Measurements from ENCODE around the gene KRT76.
A peak's percentile ranks its signal among the peaks of the same experiment; 100 is the strongest.

Gene KRT76

DNA sequence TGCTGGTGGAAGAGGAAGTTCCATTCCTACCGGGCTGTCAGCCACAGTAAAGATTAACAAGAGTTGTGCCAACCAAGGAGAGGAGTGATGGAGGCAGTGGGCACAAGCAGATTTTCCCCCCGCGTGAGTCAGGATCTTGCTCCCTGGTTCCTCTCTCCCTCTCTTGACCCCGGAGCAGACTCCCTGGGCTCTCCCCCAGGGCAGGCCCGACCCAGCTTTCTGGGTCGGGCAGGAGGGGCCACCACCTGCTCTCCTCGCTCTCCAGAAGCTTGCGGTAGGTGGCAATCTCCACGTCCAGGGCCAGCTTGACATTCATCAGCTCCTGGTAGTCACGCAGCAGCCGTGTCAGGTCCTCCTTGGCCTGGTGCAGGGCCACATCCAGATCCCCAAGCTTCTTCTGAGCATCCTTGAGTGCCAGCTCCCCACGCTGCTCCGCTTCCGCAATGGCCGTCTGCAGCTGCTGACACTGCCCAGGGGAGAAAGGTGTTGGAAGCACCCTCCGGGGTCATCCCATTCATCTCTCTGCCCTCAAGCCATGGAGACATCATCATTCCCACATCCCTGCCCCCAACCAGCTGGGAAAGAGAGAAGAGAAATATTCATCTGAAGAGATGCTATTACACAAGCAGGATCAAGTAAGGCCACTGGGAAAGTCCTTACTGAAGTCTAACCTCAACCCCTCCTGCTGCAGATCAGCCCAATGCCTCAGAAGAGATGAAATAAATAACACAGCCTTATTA, 45.8 kb upstream of the KRT76 start:
- H3K9me3 ChIP-seq (replicated peaks in 1 of 2; ENCODE audit: control insufficient read depth in 2 of 2, insufficient read depth in 1 of 2, low read depth in 1 of 2, low read length in 2 of 2), result no peaks in the 10 kb centered on the region
- peak overlapping the region; percentile 0 for H2AK5ac ChIP-seq (ENCODE audit: low read depth, low read length)
- no peak overlapping the region for H2BK12ac ChIP-seq (ENCODE audit: low read length)
- H3K18ac ChIP-seq (ENCODE audit: low read length), result no peak overlapping the region
- DNase-seq (ENCODE audit: low spot score), result no peak
- H4K91ac ChIP-seq (ENCODE audit: low read depth, low read length, poor library complexity), result no peak overlapping the region
- H3K23ac ChIP-seq (ENCODE audit: low read depth, low read length, poor library complexity), result no peak overlapping the region
- H4K8ac ChIP-seq (ENCODE audit: low read depth, low read length), result no peak overlapping the region
- no peaks in the 10 kb centered on the region for H3K36me3 ChIP-seq (replicated peaks in 1 of 2; ENCODE audit: control insufficient read depth in 2 of 2, insufficient read depth in 2 of 2, low read length in 2 of 2)
- peaks cover 0 to 18% (median 0%) of the 10 kb centered on the region in 3 experiments for H3K27me3 ChIP-seq (ENCODE audit: control insufficient read depth in 3 of 3, insufficient read depth in 3 of 3, low read depth in 1 of 3, low read length in 3 of 3)
- H3K9ac ChIP-seq (ENCODE audit: low read depth, low read length, poor library complexity), result no peak overlapping the region
- peaks cover 0 to 34% of the 10 kb centered on the region in 2 donors for H3K4me1 ChIP-seq (ENCODE audit: control insufficient read depth in 2 of 2, insufficient read depth in 1 of 2, low read depth in 1 of 2, low read length in 2 of 2)
- no peak overlapping the region for H2BK5ac ChIP-seq (ENCODE audit: low read length)
- H2BK120ac ChIP-seq (ENCODE audit: low read depth, low read length), result no peak overlapping the region
- no peak overlapping the region for H3K4ac ChIP-seq (ENCODE audit: low read length)
- no peak overlapping the region for H3K4me3 ChIP-seq (ENCODE audit: low read length in 2 of 2)
- no peak overlapping the region for H3K14ac ChIP-seq (ENCODE audit: low read length)
- H3K4me2 ChIP-seq (ENCODE audit: insufficient read depth, low read length, poor library complexity, severe bottlenecking), result no peak overlapping the region
- H2BK15ac ChIP-seq (ENCODE audit: low read length), result no peak overlapping the region
- no peaks in the 10 kb centered on the region for H3K79me1 ChIP-seq (ENCODE audit: low read depth, low read length)
- H2AFZ ChIP-seq (ENCODE audit: low read length), result no peak overlapping the region
- WGBS, 2 donors (ENCODE audit: extremely low coverage in 2 of 2, insufficient read length in 2 of 2, insufficient replicate concordance in 1 of 2), result no CpG with 5 or more reads among the region's 16 CpGs
- H3K27ac ChIP-seq (replicated peaks; ENCODE audit: low read length), result no peak overlapping the region

DNA sequence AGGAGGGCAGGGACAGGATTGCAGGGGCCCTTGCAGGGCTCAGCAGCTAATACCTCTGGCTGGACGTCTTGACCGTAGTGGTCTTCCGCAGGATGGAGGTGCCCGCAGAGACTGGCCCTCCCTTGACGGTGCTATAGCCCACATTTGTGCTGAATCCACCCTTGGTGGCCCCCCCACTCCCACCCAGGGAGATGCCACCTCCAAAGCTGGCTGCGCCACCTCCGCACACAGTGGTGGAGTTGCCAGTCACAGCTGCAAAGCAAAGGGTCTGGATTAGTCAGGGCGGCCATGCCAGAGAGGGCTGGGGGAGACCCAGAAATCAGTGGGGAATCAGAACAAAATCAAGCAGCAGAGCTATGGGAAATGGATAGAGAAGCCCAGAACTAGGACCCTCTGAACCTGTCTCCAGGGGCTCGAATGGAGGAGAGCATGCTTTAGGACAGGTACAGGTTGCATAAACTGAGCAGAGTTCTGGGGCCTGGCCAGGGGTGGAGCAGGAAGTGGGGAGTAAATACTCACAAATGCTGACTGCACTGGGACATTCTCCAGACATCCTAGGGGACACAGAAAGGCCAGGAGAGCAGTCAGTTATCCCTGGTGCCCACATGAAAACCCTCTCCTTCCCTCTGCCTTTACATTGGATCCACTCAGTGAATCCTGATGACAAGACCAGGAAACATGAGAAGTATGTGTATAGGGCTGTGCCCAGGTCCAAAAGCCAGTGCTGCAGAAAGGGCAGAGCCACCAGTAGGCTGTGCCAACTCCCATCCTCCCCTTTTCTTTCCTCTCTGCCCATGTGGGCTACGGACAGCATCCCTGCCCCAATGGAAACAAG, 44.9 kb upstream of the KRT76 start:
- Histone ChIP-seq H3K18ac (ENCODE audit: low read length) (peak overlapping the region; percentile 61), H3K36me3 (replicated peaks in 1 of 2; ENCODE audit: control insufficient read depth in 2 of 2, insufficient read depth in 2 of 2, low read length in 2 of 2) (no peaks in the 10 kb centered on the region), H3K4me1 (ENCODE audit: control insufficient read depth in 2 of 2, insufficient read depth in 1 of 2, low read depth in 1 of 2, low read length in 2 of 2) (peaks cover 0 to 29% of the 10 kb centered on the region in 2 donors), H2AFZ (ENCODE audit: low read length) (no peak overlapping the region), H4K8ac (ENCODE audit: low read depth, low read length) (no peak overlapping the region), H3K4me2 (ENCODE audit: insufficient read depth, low read length, poor library complexity, severe bottlenecking) (no peak overlapping the region), H2BK120ac (ENCODE audit: low read depth, low read length) (no peak overlapping the region), H3K4me3 (ENCODE audit: low read length in 2 of 2) (no peak overlapping the region), H3K27me3 (ENCODE audit: control insufficient read depth in 3 of 3, insufficient read depth in 3 of 3, low read depth in 1 of 3, low read length in 3 of 3) (peaks cover 0 to 18% (median 0%) of the 10 kb centered on the region in 3 experiments), H2BK12ac (ENCODE audit: low read length) (no peak overlapping the region), H3K23ac (ENCODE audit: low read depth, low read length, poor library complexity) (no peak overlapping the region), H3K9me3 (replicated peaks in 1 of 2; ENCODE audit: control insufficient read depth in 2 of 2, insufficient read depth in 1 of 2, low read depth in 1 of 2, low read length in 2 of 2) (no peaks in the 10 kb centered on the region), H3K14ac (ENCODE audit: low read length) (no peak overlapping the region), H2BK5ac (ENCODE audit: low read length) (no peak overlapping the region), H4K91ac (ENCODE audit: low read depth, low read length, poor library complexity) (no peak overlapping the region), H3K9ac (ENCODE audit: low read depth, low read length, poor library complexity) (no peak overlapping the region), H3K4ac (ENCODE audit: low read length) (no peak overlapping the region), H3K79me1 (ENCODE audit: low read depth, low read length) (no peaks in the 10 kb centered on the region), H2AK5ac (ENCODE audit: low read depth, low read length) (peak overlapping the region; percentile 64), H2BK15ac (ENCODE audit: low read length) (no peak overlapping the region), H3K27ac (replicated peaks; ENCODE audit: low read length) (no peak overlapping the region)
- DNase-seq (ENCODE audit: low spot score), result no peak
- no CpG with 5 or more reads among the region's 10 CpGs for WGBS, 2 donors (ENCODE audit: extremely low coverage in 2 of 2, insufficient read length in 2 of 2, insufficient replicate concordance in 1 of 2)

DNA sequence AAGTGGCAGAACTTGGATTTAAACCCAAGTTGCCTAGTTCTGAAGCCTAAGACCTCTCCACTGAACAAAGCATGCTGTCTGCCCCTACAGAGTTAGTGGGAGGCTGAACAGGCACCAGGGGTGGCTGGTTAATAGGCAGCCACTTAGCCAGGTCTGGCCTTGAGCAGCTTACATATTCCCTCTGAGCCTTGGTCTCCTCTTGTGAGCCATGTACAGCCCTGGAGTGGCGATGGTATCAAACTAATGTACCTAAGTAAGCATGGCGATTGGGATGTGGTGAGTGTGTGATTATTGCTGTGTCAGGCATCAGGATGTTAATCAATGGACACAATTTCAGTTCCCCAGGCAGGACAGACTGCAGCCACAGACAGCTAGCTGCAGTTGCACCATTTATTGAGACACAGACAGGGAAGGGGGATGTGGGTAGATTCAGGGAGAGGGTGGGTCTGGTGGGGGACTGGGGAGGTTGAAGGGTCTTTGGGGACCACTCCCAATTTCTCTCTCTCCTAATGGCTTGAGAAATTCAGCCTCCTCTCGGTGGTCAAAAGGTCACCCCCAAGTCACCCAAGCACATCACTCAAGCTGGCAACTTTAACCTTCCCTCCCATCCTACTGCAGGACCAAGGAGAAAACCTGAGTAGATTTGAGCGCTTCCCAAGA, 44.1 kb upstream of the KRT76 start:
- Histone ChIP-seq H2BK120ac (ENCODE audit: low read depth, low read length) (no peak overlapping the region), H3K4ac (ENCODE audit: low read length) (no peak overlapping the region), H2BK5ac (ENCODE audit: low read length) (no peak overlapping the region), H3K14ac (ENCODE audit: low read length) (no peak overlapping the region), H3K27ac (replicated peaks; ENCODE audit: low read length) (no peak overlapping the region), H2BK12ac (ENCODE audit: low read length) (no peak overlapping the region), H4K91ac (ENCODE audit: low read depth, low read length, poor library complexity) (no peak overlapping the region), H3K4me3 (ENCODE audit: low read length in 2 of 2) (no peak overlapping the region), H3K9me3 (replicated peaks in 1 of 2; ENCODE audit: control insufficient read depth in 2 of 2, insufficient read depth in 1 of 2, low read depth in 1 of 2, low read length in 2 of 2) (no peaks in the 10 kb centered on the region), H3K9ac (ENCODE audit: low read depth, low read length, poor library complexity) (no peak overlapping the region), H3K36me3 (replicated peaks in 1 of 2; ENCODE audit: control insufficient read depth in 2 of 2, insufficient read depth in 2 of 2, low read length in 2 of 2) (no peaks in the 10 kb centered on the region), H3K23ac (ENCODE audit: low read depth, low read length, poor library complexity) (no peak overlapping the region), H2BK15ac (ENCODE audit: low read length) (no peak overlapping the region), H4K8ac (ENCODE audit: low read depth, low read length) (no peak overlapping the region), H3K18ac (ENCODE audit: low read length) (peak overlapping the region; percentile 61), H3K4me1 (ENCODE audit: control insufficient read depth in 2 of 2, insufficient read depth in 1 of 2, low read depth in 1 of 2, low read length in 2 of 2) (peaks cover 0 to 25% of the 10 kb centered on the region in 2 donors), H3K4me2 (ENCODE audit: insufficient read depth, low read length, poor library complexity, severe bottlenecking) (no peak overlapping the region), H3K27me3 (ENCODE audit: control insufficient read depth in 3 of 3, insufficient read depth in 3 of 3, low read depth in 1 of 3, low read length in 3 of 3) (peaks cover 0 to 18% (median 0%) of the 10 kb centered on the region in 3 experiments), H2AFZ (ENCODE audit: low read length) (no peak overlapping the region), H2AK5ac (ENCODE audit: low read depth, low read length) (peak overlapping the region; percentile 64), H3K79me1 (ENCODE audit: low read depth, low read length) (no peaks in the 10 kb centered on the region)
- no peak for DNase-seq (ENCODE audit: low spot score)
- no CpG with 5 or more reads among the region's 4 CpGs for WGBS, 2 donors (ENCODE audit: extremely low coverage in 2 of 2, insufficient read length in 2 of 2, insufficient replicate concordance in 1 of 2)

DNA sequence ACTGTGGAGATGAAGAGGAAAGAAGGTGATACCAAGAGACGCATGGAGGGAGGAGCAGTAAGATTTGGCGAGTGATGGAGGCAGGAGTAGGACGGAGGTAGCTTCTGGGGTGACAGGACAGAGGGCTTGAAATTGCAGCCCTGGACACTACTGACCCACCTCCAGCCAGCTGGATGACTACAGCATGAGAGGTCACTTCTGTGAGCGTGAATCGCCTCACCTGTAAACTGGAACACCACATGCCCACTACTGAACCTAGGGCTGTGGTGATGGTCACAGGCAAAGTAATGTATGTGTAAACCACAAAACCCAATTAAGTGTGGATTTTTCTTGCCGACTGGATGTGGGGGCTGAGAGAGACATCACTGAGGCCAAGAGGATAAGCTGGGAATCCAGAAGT, 43.4 kb upstream of the KRT76 start:
- Histone ChIP-seq H3K4me3 (ENCODE audit: low read length in 2 of 2) (no peak overlapping the region), H2BK15ac (ENCODE audit: low read length) (no peak overlapping the region), H3K27me3 (ENCODE audit: control insufficient read depth in 3 of 3, insufficient read depth in 3 of 3, low read depth in 1 of 3, low read length in 3 of 3) (peaks cover 0 to 18% (median 0%) of the 10 kb centered on the region in 3 experiments), H4K8ac (ENCODE audit: low read depth, low read length) (no peak overlapping the region), H2BK120ac (ENCODE audit: low read depth, low read length) (no peak overlapping the region), H3K4me1 (ENCODE audit: control insufficient read depth in 2 of 2, insufficient read depth in 1 of 2, low read depth in 1 of 2, low read length in 2 of 2) (peaks cover 0 to 25% of the 10 kb centered on the region in 2 donors), H3K14ac (ENCODE audit: low read length) (no peak overlapping the region), H4K91ac (ENCODE audit: low read depth, low read length, poor library complexity) (no peak overlapping the region), H2BK5ac (ENCODE audit: low read length) (no peak overlapping the region), H3K23ac (ENCODE audit: low read depth, low read length, poor library complexity) (no peak overlapping the region), H3K27ac (replicated peaks; ENCODE audit: low read length) (no peak overlapping the region), H3K36me3 (replicated peaks in 1 of 2; ENCODE audit: control insufficient read depth in 2 of 2, insufficient read depth in 2 of 2, low read length in 2 of 2) (no peaks in the 10 kb centered on the region), H3K4me2 (ENCODE audit: insufficient read depth, low read length, poor library complexity, severe bottlenecking) (no peak overlapping the region), H3K79me1 (ENCODE audit: low read depth, low read length) (no peaks in the 10 kb centered on the region), H3K9me3 (replicated peaks in 1 of 2; ENCODE audit: control insufficient read depth in 2 of 2, insufficient read depth in 1 of 2, low read depth in 1 of 2, low read length in 2 of 2) (no peaks in the 10 kb centered on the region), H2AFZ (ENCODE audit: low read length) (no peak overlapping the region), H2BK12ac (ENCODE audit: low read length) (no peak overlapping the region), H2AK5ac (ENCODE audit: low read depth, low read length) (peak overlapping the region; percentile 30), H3K9ac (ENCODE audit: low read depth, low read length, poor library complexity) (no peak overlapping the region), H3K4ac (ENCODE audit: low read length) (no peak overlapping the region), H3K18ac (ENCODE audit: low read length) (peak overlapping the region; percentile 6)
- DNase-seq (ENCODE audit: low spot score), result no peak
- WGBS, 2 donors (ENCODE audit: extremely low coverage in 2 of 2, insufficient read length in 2 of 2, insufficient replicate concordance in 1 of 2), result no CpG with 5 or more reads among the region's 6 CpGs

Measured in neuronal stem cell (in vitro differentiated cells).